K562 treated with DMSO at 1 percent for 48 hours (cell line): ENCODE measurements around the gene SP140L. TPM values are rescaled to one million over a fixed set of nuclear protein-coding genes. Genes with fewer than 3 reads are reported as not detected.

ENCODE experiments used
- total RNA-seq: library from RNA; unstranded; fragments of 300-600 nt; gene quantifications from 2 replicates; pipeline ENCODE4 v1.2.3, GENCODE V29; 2022; ENCODE audit warnings: low replicate concordance; ENCODE audit errors: extremely low read depth

Gene SP140L
- not detected in 2 replicates for total RNA-seq

GRCh38 chr2:230326453-230327417 lies at the start of gene SP140L:
Gene SP140L (plus strand): TSS chr2:230327193. CDS start chr2:230327270, 77 bp downstream.

DNA sequence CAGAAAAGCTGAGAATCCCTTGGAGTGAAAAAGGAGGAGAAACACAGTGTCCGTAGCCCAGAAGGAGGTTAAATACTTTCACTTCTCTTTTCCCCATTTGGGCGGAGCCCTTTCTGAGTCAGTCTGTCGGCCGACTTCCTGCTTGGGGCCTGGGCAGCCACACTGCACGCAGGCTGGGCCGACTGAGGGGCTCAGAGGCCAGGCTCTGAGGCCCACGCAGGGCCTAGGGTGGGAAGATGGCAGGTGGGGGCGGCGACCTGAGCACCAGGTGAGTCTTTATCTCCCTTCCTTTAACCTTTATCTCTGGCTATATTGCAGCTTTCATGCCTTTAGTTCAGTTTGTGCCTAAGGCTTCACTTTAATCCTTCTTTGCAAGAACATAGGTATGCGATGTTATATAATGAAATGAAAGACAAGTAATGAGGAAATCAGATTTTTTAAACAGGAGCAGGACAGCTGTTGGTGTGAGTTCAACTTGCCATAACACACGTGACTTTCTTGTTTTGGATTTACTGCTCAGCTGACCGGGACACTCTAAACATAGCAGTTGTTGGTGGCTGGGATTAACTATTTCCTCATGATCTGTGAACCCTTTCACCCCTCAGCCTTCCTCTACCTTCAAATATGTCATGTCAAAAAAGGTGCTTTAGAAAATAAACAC lies 89.2 kb downstream of the SP140L start, which contains the start of gene SP100:
TSS of gene SP100 (plus strand) at position 141 of the 661 bp plus-strand sequence. CDS start at position 237, 96 bp downstream.

Other genes with a start within 250 kb of the SP140L start
- not detected in 2 replicates for gene SP110, start 107.2 kb upstream of the SP140L start, total RNA-seq
- not detected in 2 replicates for gene SP140, start 101.5 kb upstream of the SP140L start, total RNA-seq
- gene SP100, start 89.0 kb downstream of the SP140L start, total RNA-seq = not detected in 2 replicates